ENCODE results near the gene RAB3B. TPM values are rescaled to one million over a fixed set of nuclear protein-coding genes. Genes with fewer than 3 reads are reported as not detected.

Gene RAB3B
- total RNA-seq, 1 donor from 2014 or later = 20.4 TPM

DNA sequence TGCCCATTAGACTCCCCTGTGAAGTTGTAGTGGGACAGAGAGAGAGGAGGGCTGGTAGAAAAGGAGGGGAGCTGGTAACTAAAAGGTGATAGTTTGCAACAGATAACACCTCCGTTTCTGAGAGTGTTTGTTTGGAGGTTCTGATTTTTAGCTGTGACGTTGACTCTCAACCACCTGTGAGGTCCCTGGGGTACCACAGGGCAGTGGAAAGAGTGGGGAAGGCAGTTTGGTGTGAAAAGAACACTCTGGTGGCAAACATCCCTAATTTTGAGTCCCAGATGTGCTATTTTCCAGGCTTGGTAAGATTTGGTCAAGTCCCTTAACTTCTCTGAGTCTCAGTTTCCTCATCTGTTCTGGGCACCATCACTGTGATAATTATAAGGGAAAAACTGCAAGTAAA lies 29.3 kb downstream of the RAB3B start:
- no peaks in the 10 kb centered on the region for H3K9me3 ChIP-seq (ENCODE audit: low read depth)
- Mint-ChIP-seq H3K27me3 (ENCODE audit: insufficient read depth, low read depth) (no peaks in the 10 kb centered on the region), H3K27ac (no peak overlapping the region), H3K36me3 (no peaks in the 10 kb centered on the region), H3K4me1 (peaks cover 28% of the 10 kb centered on the region), H3K9me3 (no peaks in the 10 kb centered on the region), H3K4me3 (no peak overlapping the region)
- H3K79me2 ChIP-seq (ENCODE audit: low read depth) = no peaks in the 10 kb centered on the region
- H4K20me1 ChIP-seq (ENCODE audit: low read depth) = no peaks in the 10 kb centered on the region
- H3K36me3 ChIP-seq = no peaks in the 10 kb centered on the region
- peaks cover 20% of the 10 kb centered on the region for H3F3A ChIP-seq (ENCODE audit: low read depth)
- H3K27me3 ChIP-seq = no peaks in the 10 kb centered on the region
- no peak overlapping the region for H2AFZ ChIP-seq (replicated peaks)
- no peak for TF ChIP-seq CTCF (IDR thresholded peaks at IDR 0.05)
- TF ChIP-seq EZH2phosphoT487 (IDR thresholded peaks at IDR 0.05) = no peak
- TF ChIP-seq EZH2 (IDR thresholded peaks at IDR 0.05) = no peak
- H3K4me2 ChIP-seq = no peak overlapping the region
- no peak for DNase-seq (ENCODE audit: low spot score)
- no peak overlapping the region for H3K4me3 ChIP-seq
- H3K4me1 ChIP-seq = peaks cover 35% of the 10 kb centered on the region
- H3K9ac ChIP-seq = no peak overlapping the region
- H3K27ac ChIP-seq = no peak overlapping the region

- Histone ChIP-seq H3K36me3 (no peaks in the 10 kb centered on the region), H3K9ac (no peak overlapping the region), H3K27me3 (no peaks in the 10 kb centered on the region), H3K27ac (no peak overlapping the region), H3K79me2 (ENCODE audit: low read depth) (no peaks in the 10 kb centered on the region), H3F3A (ENCODE audit: low read depth) (peaks cover 22% of the 10 kb centered on the region), H3K4me3 (no peak overlapping the region), H4K20me1 (ENCODE audit: low read depth) (peaks cover 3% of the 10 kb centered on the region), H3K4me1 (peaks cover 42% of the 10 kb centered on the region), H2AFZ (replicated peaks) (no peak overlapping the region), H3K4me2 (no peak overlapping the region), H3K9me3 (ENCODE audit: low read depth) (no peaks in the 10 kb centered on the region)
- TF ChIP-seq CTCF (IDR thresholded peaks at IDR 0.05) (no peak), EZH2 (IDR thresholded peaks at IDR 0.05) (no peak), EZH2phosphoT487 (IDR thresholded peaks at IDR 0.05) (no peak)
- Mint-ChIP-seq H3K36me3 (no peaks in the 10 kb centered on the region), H3K27me3 (ENCODE audit: insufficient read depth, low read depth) (no peaks in the 10 kb centered on the region), H3K27ac (no peak overlapping the region), H3K4me3 (no peak overlapping the region), H3K4me1 (peaks cover 33% of the 10 kb centered on the region), H3K9me3 (no peaks in the 10 kb centered on the region)
- no peak for DNase-seq (ENCODE audit: low spot score)
Observed at GRCh38 chr1:51960262-51960661, 30.2 kb downstream of the RAB3B start.

DNA sequence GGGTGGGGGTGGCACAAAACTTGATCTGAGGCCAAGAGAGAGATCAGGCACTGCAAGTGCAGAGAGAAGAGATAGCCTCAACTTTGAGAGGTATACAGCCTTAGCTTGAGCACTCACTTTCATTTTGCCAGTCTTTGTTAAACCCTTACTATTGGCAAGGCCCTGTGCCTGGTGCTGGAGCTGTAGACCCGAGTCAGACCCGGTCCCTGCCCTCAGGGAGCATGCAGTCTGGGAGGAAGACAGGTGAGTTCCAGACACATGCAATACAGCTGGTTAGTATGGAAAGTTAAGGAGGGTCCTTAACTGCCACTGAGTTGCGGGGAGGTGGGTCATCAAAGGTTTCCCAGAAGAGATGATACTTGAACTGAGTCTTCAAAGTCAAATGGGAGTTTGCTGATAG lies 31.7 kb downstream of the RAB3B start:
- Mint-ChIP-seq H3K27me3 (ENCODE audit: insufficient read depth, low read depth) (no peaks in the 10 kb centered on the region), H3K4me3 (no peak overlapping the region), H3K36me3 (no peaks in the 10 kb centered on the region), H3K9me3 (no peaks in the 10 kb centered on the region), H3K4me1 (peaks cover 36% of the 10 kb centered on the region), H3K27ac (no peak overlapping the region)
- Histone ChIP-seq H3K79me2 (ENCODE audit: low read depth) (no peaks in the 10 kb centered on the region), H3K4me2 (no peak overlapping the region), H3K36me3 (no peaks in the 10 kb centered on the region), H3K9me3 (ENCODE audit: low read depth) (no peaks in the 10 kb centered on the region), H2AFZ (replicated peaks) (no peak overlapping the region), H3K27me3 (no peaks in the 10 kb centered on the region), H4K20me1 (ENCODE audit: low read depth) (peaks cover 5% of the 10 kb centered on the region), H3K9ac (no peak overlapping the region), H3F3A (ENCODE audit: low read depth) (peaks cover 22% of the 10 kb centered on the region), H3K4me3 (no peak overlapping the region), H3K27ac (no peak overlapping the region), H3K4me1 (peaks cover 33% of the 10 kb centered on the region)
- TF ChIP-seq CTCF (IDR thresholded peaks at IDR 0.05) = no peak
- no peak for TF ChIP-seq EZH2phosphoT487 (IDR thresholded peaks at IDR 0.05)
- no peak for TF ChIP-seq EZH2 (IDR thresholded peaks at IDR 0.05)
- DNase-seq (ENCODE audit: low spot score) = no peak
